Head of caudate nucleus (tissue), 42 donors: ENCODE measurements around the gene MEN1.

ENCODE experiments used
- DNase-seq, 42 donors: peaks; one replicate each; pipeline versions ENCODE4 v3.0.0 to v3.0.0-alpha.2; 2020 to 2021; ENCODE audit warnings: mixed read lengths in 7 of 42
- intact Hi-C: fragments of 100-400 bp; cut with DNase I; formaldehyde crosslinking; loops from one replicate; pipeline ENCODE4 v1.15.0; 2022

Gene MEN1

DNA sequence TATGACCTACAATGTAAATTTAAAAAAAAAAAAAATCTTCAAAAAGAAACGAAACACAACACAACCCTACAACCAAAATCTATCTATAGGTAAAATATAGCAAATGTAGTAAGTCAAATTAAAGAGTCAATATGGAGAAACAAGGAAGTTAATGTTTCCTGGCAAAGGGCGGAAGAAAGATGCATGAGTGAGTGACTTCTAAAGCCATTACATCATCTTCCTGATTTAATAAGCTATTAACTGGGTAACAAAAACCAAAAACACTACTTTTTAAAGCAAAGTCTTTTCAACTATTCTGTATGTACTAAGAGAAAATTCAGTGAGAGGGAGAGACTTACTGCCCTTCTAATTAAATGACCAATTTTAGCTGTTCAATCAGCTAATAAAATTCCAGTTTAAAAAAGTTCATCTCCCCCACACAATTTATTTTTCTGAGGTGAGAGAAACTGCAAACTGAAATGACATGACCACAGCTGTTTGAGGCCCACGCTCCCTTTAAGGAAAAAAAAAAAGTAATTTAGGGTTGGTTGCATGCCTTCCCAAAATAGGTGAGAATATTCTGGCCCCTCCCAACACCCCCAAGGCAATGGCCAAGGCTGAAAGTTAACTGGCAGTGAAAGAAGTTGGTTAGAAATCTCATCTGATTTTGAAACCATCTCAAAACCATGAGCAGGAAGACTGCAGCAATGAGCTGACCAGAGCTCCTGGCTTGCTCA is 37.9 kb downstream of the MEN1 start:
- DNase-seq: no peak
- intact Hi-C loops: no loop called here

DNA sequence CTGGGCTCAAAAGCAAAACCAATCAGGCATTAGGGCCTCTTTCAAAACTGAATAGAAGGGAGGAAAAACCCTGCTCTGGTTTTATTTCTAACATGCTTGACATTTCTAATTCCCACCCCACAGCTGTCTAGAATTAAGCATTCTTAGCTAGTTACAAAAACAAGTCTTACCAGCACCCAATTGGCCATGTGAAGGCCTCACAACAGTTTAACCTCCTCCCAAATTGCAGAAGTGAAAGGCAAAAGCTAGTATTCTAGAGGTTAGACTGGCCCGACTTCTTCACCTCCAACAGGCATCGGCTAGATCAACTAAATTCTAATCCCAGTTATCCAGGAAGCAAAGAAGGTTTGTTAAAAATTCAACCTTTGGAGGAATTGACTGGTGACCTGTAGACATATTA is 38.5 kb downstream of the MEN1 start:
- intact Hi-C loops: no loop called here
- no peak for DNase-seq

DNA sequence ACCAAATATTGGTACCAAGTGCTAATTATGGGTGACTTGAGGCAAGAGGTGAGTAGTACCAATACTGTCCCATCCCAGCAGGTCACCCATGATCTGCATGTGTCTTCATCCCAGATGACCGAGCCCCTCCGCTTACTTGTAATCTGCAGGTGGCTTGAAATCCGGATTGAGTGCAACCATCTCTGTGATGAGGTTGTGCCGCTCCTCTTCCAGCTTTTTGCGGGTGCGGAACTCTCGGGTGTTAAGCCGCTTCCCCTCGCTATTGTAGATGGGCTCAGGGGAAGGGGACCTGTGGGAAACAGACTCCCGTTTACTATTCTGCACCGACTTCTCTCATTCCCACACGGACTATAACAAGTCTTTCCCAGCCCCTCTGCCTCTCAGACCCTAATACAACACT is 40.2 kb downstream of the MEN1 start:
- intact Hi-C loops: no loop called here
- peak in 3 of 42 donors; percentile 5 to 10 (median 9) for DNase-seq

DNA sequence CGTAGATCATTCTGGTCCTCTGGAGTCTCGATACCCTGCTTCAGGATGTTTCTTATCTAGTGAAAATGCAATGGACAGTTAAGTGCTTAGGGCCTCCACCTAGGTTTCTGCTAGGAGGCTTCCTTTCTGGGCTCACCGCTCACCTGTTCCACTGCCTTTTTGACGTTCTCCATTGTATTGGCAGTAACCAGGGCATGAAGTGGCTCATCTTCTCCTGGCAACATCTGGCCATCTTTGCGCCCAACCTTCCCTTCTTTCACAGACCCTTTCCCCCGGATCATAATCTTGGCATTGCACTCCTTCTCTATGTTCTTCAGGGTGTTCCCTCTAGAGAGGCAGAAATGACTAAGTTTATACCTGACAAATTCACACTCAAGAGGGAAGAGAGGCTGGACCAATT is 41.1 kb downstream of the MEN1 start:
- no peak for DNase-seq
- intact Hi-C loops: no loop called here

DNA sequence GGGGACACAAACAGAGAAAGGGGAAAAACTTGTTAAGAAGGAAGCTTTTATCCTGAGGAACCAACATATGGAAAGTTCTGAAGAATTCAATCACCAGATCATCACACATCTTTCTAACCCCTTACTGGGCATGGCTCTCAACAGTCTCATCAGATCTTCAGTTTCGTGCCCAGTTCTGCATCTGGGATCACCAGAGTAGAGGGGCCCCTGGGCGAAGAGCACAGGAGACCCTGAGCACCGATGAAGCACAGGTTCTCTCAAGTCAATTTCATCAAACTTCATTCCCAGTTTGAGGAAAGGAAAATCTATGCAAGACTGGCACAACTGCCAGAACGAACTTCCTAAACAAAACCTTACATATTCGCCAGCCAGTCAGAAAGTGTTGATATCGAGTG is 42.1 kb downstream of the MEN1 start:
- intact Hi-C loops: no loop called here
- DNase-seq: peak in 1 of 42 donors; percentile 15

DNA sequence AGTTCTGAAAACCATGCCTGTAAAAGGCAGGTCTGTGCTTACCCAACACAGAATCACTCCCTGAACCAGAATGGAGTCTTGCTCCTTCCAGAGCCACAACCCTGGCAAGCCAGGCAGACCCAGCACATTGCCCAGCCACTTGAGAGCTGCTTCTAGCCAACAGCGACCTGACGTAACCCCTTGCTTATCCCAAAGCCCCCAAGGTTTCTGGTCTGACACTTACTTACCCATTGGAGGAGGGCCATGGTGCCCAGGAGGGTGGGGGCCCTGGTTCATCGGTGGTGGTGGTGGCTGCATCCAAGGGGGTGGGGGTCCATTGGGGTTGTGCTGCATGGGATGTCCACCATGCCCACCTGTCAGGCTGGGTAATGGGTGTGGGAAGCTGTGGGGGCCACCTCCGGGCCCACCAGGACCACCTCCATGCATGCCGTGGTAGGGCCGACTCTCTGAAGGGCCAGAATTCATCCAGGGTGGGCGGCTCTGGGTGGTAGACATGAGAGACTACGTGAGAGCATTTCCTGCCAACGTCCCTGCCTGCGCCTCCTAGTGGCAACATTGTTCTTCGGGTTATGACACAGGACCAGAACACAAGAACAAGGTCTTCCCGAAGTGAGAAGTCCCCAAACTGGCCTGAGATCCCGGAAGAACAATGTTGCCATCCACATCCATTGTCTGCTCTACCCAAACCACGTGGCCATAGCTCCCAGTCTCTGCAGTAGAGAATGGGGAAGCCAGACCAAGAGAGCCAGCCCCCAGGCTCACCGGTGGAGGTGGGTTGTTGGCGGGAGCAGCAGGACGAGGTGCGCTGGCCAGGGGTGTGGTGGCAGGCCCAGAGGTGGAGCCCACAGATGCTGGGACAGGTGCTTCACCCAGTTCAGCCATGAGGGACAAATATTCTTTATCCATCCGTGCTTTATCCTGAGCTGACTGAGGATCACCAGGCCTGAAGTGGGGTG is 42.7 kb downstream of the MEN1 start:
- DNase-seq: peak in 39 of 42 donors; percentile 18 to 86 (median 72)
- intact Hi-C loops: no loop called here

DNA sequence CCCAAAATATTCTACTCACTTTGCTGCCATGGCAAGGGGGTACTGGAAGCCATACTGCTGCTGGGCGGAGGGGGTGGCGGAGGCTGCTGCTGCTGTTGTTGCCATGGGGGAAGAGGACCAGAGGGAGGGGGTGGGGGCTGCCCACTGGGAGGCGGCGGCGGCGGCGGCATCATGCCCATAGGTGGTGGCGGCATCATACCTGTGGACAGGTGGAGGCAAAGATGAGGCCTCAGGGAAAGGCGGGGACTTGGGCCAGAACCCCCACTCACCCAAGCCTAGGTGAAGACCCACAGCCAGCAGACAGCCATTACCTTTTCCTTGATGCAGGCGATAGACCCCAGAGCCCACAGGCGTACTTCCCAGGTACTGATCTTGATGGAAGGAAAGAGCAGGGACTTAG is 43.5 kb downstream of the MEN1 start:
- peak in 4 of 42 donors; percentile 1 to 28 (median 16) for DNase-seq
- intact Hi-C loops: no loop called here

DNA sequence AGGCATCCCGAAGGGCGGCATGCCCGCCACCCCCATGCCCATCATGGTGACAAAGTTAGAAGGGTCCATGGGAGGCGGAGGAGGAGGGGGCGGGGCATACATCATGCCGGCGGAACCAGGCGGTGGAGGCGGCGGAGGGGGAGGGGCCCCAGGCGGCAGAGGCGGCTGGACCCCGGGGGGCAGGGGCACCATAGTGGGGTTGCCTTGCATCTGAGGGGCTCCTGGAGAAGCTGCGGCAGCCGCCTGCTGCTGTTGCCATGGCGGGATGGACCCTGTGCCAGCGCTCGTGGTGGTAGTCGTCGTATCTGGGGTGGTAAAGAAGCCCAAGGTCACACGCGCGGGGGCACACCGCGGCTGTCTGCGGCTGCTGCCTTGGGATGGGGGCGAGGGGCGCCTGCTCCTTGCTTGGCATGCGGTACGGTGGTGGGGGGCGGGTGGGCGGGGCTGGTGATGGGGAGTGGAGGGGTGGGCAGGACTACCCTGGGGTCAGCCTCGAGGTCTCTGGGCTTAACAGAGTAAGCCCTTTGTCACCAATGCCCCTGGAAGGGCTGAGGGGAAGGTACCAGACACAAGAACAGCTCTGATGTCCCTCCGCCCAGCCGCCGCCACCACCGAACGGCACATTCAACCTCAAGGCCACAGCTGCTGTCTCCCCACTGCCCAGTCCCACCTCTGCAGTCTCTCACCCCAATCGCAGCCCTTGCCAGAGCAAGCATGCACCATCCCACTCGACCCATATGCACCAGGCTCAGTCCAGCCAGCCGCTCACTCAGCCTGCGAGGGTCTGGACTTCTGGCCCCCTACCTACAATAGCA is 44.3 kb downstream of the MEN1 start:
- DNase-seq: peak in 6 of 42 donors; percentile 2 to 34 (median 28)
- intact Hi-C loops: no loop called here

DNA sequence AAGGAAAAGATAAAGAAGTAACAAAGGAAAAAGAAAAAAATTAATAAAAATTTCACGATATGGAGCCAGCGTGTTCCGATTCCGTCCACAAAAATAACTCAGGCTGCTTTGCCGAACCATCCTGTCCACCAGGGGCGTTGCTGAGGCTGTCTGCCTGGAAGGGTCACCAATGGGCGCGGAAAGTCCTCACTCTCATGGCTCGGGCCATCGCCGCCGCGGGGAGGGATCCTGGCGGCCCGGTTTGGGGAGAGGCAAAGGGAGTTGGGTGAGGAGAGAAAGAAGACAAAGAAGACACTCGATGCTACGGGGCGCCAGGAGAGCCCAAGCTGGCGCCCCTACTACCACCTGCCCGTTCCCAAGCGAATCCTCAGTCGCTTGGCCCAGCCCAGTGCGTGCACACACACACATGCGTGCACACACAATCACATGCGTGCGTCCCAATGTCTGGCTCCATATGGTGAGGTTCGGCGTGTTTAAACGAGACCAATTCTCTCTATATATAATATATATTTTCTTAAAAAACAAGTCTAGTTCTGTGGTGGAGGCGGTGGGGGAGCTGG is 45.0 kb downstream of the MEN1 start:
- intact Hi-C loops: no loop called here
- DNase-seq: peak in 4 of 42 donors; percentile 29 to 48 (median 38)

DNA sequence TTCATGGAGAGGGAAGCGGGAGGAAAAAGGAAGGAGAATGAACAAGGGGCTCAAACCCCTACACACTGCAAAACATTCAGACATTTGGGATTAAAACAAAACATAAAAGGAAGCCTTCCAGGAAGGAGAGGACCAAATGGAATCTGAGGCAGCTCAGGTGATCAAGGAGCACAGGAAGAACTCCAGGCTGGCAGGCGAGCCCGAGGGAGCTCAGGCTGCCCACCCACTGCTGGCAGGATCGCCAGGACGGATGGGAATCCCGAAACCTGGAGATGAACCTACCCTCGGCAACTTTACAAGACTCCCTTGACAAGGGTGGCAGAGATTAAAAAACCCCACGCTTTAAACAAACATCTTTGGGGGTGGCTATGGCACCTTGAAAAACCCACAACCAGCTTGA is 45.6 kb downstream of the MEN1 start:
- intact Hi-C loops: no loop called here

DNA sequence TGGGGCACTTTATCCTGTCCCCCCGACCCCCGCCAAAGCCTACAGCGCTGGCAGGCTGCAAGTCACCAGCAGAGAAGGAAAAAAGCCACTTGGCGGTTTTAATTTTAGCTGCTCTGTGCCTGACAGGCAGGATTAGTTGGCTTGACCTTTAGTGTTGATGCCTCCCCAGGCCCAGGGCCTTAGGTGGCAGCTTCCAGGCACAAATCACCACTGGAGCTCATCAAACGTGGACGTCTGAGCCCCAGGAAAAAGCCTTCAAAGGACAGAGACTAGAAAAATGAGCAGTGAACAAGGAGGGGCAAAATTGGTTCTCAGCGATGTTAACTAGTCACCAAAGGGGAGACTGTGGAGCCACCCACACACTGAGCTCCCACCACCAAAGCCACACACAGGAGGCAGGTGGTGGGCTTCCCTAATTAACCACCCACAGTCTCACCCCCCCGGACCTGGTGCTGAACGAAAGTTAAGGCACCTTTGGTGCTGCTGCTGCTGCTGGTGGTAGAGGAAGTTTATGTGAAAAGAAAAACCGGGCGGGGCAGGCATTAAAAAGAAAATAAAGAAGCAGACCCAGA is 46.2 kb downstream of the MEN1 start:
- peak in 6 of 42 donors; percentile 6 to 36 (median 30) for DNase-seq
- intact Hi-C loops: no loop called here

More for the DNA sequence above, 45.6 kb downstream of the MEN1 start:
- DNase-seq: peak in 4 of 42 donors; percentile 15 to 32 (median 22)

DNA sequence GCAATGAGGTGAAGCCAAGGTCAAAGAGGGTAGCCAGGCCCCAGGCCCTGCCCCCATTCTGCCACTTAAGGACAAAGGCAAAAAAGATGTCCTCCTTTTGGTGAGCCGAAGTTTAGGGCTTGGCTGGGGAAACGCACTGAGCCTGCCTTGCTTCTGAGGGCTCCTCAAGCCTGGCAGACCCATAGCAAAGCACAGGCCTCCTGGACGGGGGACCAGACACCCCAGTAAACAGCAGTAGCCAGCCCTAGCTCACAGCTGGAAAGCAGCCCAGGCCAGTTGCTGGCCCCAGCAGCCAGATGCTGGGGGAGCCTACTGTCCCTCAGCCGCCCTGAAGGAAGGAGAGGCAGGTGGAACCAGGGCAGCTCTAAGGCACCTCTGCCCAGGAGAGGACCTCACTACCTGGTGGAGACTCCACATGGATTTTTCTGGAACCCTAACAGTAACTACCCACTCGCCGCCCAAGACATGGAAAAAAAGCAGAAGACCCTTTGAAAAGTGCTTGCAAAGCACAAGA is 46.8 kb downstream of the MEN1 start:
- intact Hi-C loops: no loop called here
- peak in 7 of 42 donors; percentile 17 to 60 (median 32) for DNase-seq

DNA sequence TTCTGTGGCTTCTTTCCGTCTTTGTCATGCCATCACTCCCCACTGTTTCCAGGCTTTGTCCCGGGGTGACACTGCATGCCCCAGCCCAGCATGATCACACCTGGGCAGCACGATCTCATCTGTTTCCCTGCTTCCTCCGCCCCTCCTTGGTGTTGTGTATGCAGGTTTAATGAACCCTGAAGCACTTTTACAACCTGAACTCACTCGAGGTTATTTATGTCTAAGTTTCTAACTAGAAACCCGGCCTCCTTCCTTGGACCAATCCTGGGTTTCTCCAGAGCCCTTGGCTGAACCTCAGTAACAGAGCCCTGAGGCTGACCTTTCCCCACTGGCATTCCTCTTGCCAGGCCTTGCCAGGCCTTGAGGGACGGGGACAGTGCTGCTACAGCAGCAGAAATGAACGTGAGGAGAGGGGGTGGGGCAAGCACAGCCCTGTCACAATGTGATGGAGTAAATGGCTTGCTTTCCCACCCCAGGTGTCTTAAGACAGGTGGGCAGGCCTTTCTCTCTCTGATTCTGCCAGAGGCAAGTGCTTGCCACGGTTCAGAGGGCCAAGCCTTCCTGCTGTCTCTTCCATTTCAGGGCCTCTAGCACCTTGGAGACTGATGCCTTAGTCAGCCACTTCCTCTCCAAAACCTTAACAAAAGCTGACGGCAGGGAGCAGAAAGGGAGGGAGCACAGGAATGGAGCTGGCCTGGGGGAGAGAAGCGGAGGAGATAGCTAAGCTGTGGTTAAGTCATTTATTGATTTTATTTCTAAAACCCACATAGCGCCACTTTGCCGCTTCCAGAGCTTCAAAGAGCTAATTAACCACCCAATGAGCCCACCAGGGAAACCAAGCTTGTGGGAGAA is 47.5 kb downstream of the MEN1 start:
- intact Hi-C loops: no loop called here
- DNase-seq: peak in 29 of 42 donors; percentile 8 to 88 (median 62)

DNA sequence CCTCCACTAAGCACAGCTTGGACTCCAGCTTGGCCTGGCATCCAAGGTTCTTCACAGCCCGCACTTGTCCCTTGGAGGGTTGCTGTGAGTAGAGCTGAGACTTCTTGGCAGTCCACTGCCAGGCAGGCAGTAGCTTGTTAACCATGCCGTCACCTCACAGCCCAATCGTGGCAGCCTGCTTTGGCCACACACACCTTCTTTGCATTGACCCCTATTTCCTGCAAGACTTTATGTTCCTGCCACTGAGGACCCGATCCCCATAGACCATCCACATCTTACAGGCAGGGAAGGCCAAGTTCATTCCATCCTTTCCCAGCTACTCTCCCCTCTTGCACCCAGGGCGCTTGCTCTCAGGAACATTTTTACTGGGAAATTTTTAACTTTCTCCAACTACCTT is 48.1 kb downstream of the MEN1 start:
- peak in 13 of 42 donors; percentile 28 to 67 (median 48) for DNase-seq
- intact Hi-C loops: no loop called here

DNA sequence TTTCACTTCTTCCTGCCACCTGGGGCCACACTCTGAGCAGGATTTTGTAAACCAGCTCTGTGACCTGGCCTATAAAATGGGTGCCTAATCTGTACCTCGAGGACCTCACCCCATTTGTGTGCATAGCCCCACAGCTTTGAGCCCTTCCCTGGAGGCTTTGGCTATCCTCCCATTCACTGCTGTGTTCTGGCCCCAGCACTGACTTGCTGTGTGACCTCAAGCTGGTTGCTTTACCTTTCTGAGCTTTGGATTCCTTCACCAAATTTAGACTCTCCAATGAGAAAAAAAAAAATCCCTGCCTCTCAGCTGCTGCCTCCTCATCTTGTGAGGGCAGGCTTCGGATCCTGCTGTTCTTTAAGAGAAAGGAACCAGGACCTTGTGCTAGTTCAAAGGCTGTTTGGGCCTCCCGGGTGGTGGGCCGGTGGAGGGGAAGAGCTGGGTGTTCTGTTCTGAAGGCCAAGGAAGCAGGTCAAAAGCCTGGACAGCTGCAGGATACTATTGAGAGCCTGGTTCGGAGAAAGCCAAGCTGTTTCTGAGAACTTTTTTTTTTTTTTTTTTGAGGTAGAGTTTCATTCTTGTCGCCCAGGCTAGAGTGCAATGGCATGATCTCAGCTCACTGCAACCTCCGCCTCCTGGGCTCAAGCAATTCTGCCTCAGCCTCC is 49.5 kb downstream of the MEN1 start:
- DNase-seq: peak in 8 of 42 donors; percentile 11 to 36 (median 26)
- intact Hi-C loops: no loop called here

DNA sequence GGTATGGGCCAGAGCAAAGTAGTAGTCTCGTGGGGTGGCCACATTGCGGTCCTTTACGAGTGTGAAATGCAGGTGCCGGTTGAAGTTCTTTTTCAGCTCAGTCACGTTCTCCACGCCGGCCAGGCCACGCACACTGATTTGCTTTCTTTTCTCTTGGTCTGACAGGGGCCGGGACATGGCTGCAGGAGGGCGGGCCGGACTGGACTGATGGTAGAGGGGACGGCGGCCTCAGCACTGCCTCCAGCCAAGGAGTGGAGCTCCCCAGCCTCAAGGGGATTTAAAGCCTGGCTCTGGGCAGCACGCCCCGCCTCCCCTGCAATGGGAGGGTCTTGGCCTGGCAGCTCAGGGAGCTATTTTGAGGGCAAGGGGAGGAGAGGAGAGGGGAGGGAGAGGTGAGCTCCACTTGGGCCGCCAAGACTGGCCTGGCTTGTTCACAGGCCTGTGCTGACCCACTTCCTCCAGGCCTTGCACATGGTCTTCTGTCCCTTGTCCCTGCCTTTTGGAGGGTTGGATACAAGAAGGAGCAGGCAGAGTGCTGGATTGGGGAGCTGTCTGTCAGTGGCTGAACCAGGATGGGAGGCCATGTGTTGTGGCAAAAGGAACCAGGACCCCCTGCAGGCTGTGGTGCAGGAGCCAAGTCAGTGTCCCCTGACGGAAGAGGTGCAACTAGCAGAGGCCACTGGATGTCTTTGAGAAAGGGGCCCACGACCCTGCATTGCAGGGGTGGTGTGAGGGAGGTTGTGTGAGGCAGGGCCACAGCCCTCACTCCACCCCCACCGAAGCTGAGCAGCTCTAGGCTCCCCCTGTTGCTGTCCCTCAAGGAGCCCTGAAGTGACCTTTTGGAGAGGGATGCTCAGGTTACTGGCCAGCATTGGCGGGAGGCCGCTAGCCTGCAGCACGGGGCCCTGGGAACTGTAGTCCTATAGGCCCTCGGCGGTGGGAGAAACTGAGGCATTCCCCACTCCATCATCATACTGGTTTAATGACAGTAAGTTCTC is 50.3 kb downstream of the MEN1 start, which contains the start of gene PYGM:
Gene PYGM, minus strand, starts transcription at position 253 of the 998 bp plus-strand sequence. Its CDS starts 76 bp downstream, at position 177.
- peak in 32 of 42 donors; percentile 19 to 83 (median 60) for DNase-seq
- intact Hi-C loops: no loop called here
